GM06990 (cell line): ENCODE measurements around the gene KCND3.

Experiments used
- DNase-seq: peaks from one replicate; pipeline ENCODE4 v3.0.0-alpha.2; 2011; ENCODE audit not compliant: insufficient read length; ENCODE audit errors: extremely low read depth
- H3K27me3 ChIP-seq: replicated peaks from 2 replicates; pipeline ENCODE4 v1.6.0; 2011; ENCODE audit warnings: low read length; ENCODE audit not compliant: control insufficient read depth, insufficient read depth
- H3K36me3 ChIP-seq: 2 replicates; pipeline ENCODE4 v1.5.1; 2011; ENCODE audit warnings: low read length; ENCODE audit not compliant: control insufficient read depth, insufficient read depth
- H3K4me3 ChIP-seq: replicated peaks from 2 replicates; pipeline ENCODE4 v1.5.1; 2011; ENCODE audit warnings: low read depth, mild to moderate bottlenecking, control low read depth, low read length
- CTCF ChIP-seq: IDR thresholded peaks from 2 replicates; pipeline ENCODE4 v1.5.1; 2011; ENCODE audit warnings: low read length, control low read depth, mild to moderate bottlenecking, inconsistent platforms; ENCODE audit not compliant: insufficient read depth, poor library complexity, severe bottlenecking

KCND3 gene

GRCh38 chr1:111756124-111756513, 233.3 kb downstream of the KCND3 start:
- H3K4me3 ChIP-seq = peak overlapping the region; percentile 77
- no peaks in the 10 kb centered on the region for H3K36me3 ChIP-seq
- no peaks in the 10 kb centered on the region for H3K27me3 ChIP-seq
- TF ChIP-seq CTCF = no peak
- DNase-seq = no peak

GRCh38 chr1:111755331-111756123, 233.9 kb downstream of the KCND3 start, which contains the start of gene DDX20:
DDX20 (plus strand) TSS chr1:111755901; CDS start chr1:111755925, 24 bp downstream.
- H3K27me3 ChIP-seq = no peaks in the 10 kb centered on the region
- peak within 1 kb of the TSS; percentile 77 for H3K4me3 ChIP-seq
- peak; percentile 83 for TF ChIP-seq CTCF
- peak; percentile 95 for DNase-seq
- no peaks in the 10 kb centered on the region for H3K36me3 ChIP-seq

- no peak for DNase-seq
- no peaks in the 10 kb centered on the region for H3K27me3 ChIP-seq
- H3K36me3 ChIP-seq = no peaks in the 10 kb centered on the region
- peak overlapping the region; percentile 77 for H3K4me3 ChIP-seq
- TF ChIP-seq CTCF = no peak
These were observed 234.5 kb downstream of the KCND3 start for GRCh38 chr1:111754984-111755330.

GRCh38 chr1:111751906-111752575, 237.4 kb downstream of the KCND3 start:
- DNase-seq = no peak
- H3K27me3 ChIP-seq = no peaks in the 10 kb centered on the region
- no peak for TF ChIP-seq CTCF
- no peaks in the 10 kb centered on the region for H3K36me3 ChIP-seq
- no peak overlapping the region for H3K4me3 ChIP-seq

GRCh38 chr1:111750856-111751255, 238.6 kb downstream of the KCND3 start:
- DNase-seq = no peak
- TF ChIP-seq CTCF = no peak

More at GRCh38 chr1:111750856-111751255, 238.6 kb downstream of the KCND3 start:
- no peaks in the 10 kb centered on the region for H3K36me3 ChIP-seq
- no peak overlapping the region for H3K4me3 ChIP-seq
- no peaks in the 10 kb centered on the region for H3K27me3 ChIP-seq
